ENCODE data around the gene DHX15.

The DHX15 gene

GRCh38 chr4:24584211-24584850, at the start of gene DHX15:
TSS of gene DHX15 (minus strand) at chr4:24584554. CDS start at chr4:24584393, 161 bp downstream.
- peak; percentile 94 for DNase-seq (ENCODE audit: low spot score)

GRCh38 chr4:24632011-24632410, 47.7 kb upstream of the DHX15 start:
- no peak for DNase-seq (ENCODE audit: low spot score)

- DNase-seq (ENCODE audit: low spot score), result no peak
Measured at GRCh38 chr4:24630937-24631336, 46.6 kb upstream of the DHX15 start.

- DNase-seq (ENCODE audit: low spot score), result no peak
Measured at GRCh38 chr4:24625091-24625490, 40.7 kb upstream of the DHX15 start.

- DNase-seq (ENCODE audit: low spot score), result no peak
Measured at GRCh38 chr4:24624381-24624780, 40.0 kb upstream of the DHX15 start.

- no peak for DNase-seq (ENCODE audit: low spot score)
Measured at GRCh38 chr4:24622146-24622834, 37.9 kb upstream of the DHX15 start.

- DNase-seq (ENCODE audit: low spot score), result no peak
Measured at GRCh38 chr4:24615977-24616376, 31.6 kb upstream of the DHX15 start.

GRCh38 chr4:24614881-24615280, 30.5 kb upstream of the DHX15 start:
- no peak for DNase-seq (ENCODE audit: low spot score)

- DNase-seq (ENCODE audit: low spot score), result no peak
Measured at GRCh38 chr4:24613502-24613901, 29.1 kb upstream of the DHX15 start.

- DNase-seq (ENCODE audit: low spot score), result no peak
Measured at GRCh38 chr4:24611575-24611974, 27.2 kb upstream of the DHX15 start.

- no peak for DNase-seq (ENCODE audit: low spot score)
Measured at GRCh38 chr4:24607334-24607733, 23.0 kb upstream of the DHX15 start.

- no peak for DNase-seq (ENCODE audit: low spot score)
Measured at GRCh38 chr4:24605216-24605615, 20.9 kb upstream of the DHX15 start.

- DNase-seq (ENCODE audit: low spot score), result no peak
Measured at GRCh38 chr4:24604558-24605214, 20.3 kb upstream of the DHX15 start.

GRCh38 chr4:24603343-24603742, 19.0 kb upstream of the DHX15 start:
- no peak for DNase-seq (ENCODE audit: low spot score)

- DNase-seq (ENCODE audit: low spot score), result no peak
Measured at GRCh38 chr4:24601121-24601520, 16.8 kb upstream of the DHX15 start.

- DNase-seq (ENCODE audit: low spot score), result no peak
Measured at GRCh38 chr4:24599275-24599674, 14.9 kb upstream of the DHX15 start.

GRCh38 chr4:24598025-24598424, 13.7 kb upstream of the DHX15 start:
- no peak for DNase-seq (ENCODE audit: low spot score)

GRCh38 chr4:24595659-24596058, 11.3 kb upstream of the DHX15 start:
- no peak for DNase-seq (ENCODE audit: low spot score)

- DNase-seq (ENCODE audit: low spot score), result no peak
Measured at GRCh38 chr4:24594887-24595286, 10.5 kb upstream of the DHX15 start.

- no peak for DNase-seq (ENCODE audit: low spot score)
Measured at GRCh38 chr4:24589448-24589847, 5.1 kb upstream of the DHX15 start.

GRCh38 chr4:24588216-24588954, 4.0 kb upstream of the DHX15 start:
- no peak for DNase-seq (ENCODE audit: low spot score)

GRCh38 chr4:24583451-24584210, 723 bp downstream of the DHX15 start:
- peak; percentile 64 for DNase-seq (ENCODE audit: low spot score)
